ENCODE results near the gene CCDC70.

CCDC70 gene

DNA sequence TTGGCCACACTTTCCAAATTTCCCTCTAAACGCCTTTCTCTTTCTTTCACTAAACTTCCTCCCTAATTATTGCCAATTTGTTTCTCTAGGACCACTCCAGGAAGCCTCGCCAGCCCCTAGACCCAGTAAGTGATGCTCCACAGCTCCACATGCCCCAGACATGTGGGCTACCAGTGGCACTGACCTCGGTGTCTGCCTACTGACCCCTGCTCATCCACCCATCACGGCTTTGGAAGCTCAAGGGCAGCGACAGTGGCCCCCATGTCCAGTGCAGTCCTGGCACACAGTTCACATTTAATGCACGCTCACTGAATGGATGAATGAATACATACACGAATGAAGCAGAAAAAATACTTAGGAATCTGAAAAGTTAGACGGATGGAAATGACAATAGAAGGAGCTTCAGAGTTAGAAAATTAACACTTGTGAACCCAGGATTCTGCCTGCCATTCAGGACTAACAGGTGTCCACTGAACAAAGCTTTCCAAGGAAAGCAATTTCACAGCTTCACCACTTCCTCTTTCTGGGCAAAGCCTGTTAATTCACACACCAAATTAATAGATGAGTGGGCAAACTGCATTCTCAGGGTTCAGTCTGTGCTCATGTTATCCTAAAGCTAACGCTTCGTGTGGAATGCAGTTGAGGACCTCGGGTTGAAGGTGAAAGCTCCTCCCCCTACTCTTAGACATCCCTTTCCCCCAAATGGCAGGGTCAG, 50.9 kb downstream of the CCDC70 start:
- TF ChIP-seq MYC (IDR thresholded peaks at IDR 0.05; ENCODE audit: low read depth, low read length) (no peak), POLR2A (IDR thresholded peaks at IDR 0.05; ENCODE audit: extremely low read depth, insufficient read length) (no peak)
- TF ChIP-seq, protein P1, sequence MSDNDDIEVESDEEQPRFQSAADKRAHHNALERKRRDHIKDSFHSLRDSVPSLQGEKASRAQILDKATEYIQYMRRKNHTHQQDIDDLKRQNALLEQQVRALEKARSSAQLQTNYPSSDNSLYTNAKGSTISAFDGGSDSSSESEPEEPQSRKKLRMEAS (IDR thresholded peaks at IDR 0.05; ENCODE audit: low read depth, low read length): no peak
- TF ChIP-seq, protein P2, sequence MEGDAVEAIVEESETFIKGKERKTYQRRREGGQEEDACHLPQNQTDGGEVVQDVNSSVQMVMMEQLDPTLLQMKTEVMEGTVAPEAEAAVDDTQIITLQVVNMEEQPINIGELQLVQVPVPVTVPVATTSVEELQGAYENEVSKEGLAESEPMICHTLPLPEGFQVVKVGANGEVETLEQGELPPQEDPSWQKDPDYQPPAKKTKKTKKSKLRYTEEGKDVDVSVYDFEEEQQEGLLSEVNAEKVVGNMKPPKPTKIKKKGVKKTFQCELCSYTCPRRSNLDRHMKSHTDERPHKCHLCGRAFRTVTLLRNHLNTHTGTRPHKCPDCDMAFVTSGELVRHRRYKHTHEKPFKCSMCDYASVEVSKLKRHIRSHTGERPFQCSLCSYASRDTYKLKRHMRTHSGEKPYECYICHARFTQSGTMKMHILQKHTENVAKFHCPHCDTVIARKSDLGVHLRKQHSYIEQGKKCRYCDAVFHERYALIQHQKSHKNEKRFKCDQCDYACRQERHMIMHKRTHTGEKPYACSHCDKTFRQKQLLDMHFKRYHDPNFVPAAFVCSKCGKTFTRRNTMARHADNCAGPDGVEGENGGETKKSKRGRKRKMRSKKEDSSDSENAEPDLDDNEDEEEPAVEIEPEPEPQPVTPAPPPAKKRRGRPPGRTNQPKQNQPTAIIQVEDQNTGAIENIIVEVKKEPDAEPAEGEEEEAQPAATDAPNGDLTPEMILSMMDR (IDR thresholded peaks at IDR 0.05; ENCODE audit: low read depth, low read length): no peak
- no peak overlapping the region for H3K4me3 ChIP-seq (ENCODE audit: low read depth, low read length)
- DNase-seq (ENCODE audit: low read depth): peak; percentile 66

- peak; percentile 29 for DNase-seq (ENCODE audit: low read depth)
- TF ChIP-seq, protein P2 (IDR thresholded peaks at IDR 0.05; ENCODE audit: low read depth, low read length): no peak
- TF ChIP-seq POLR2A (IDR thresholded peaks at IDR 0.05; ENCODE audit: extremely low read depth, insufficient read length) (no peak), MYC (IDR thresholded peaks at IDR 0.05; ENCODE audit: low read depth, low read length) (no peak)
- TF ChIP-seq, protein P1 (IDR thresholded peaks at IDR 0.05; ENCODE audit: low read depth, low read length): no peak
- no peak overlapping the region for H3K4me3 ChIP-seq (ENCODE audit: low read depth, low read length)
These were observed 51.8 kb downstream of the CCDC70 start for GRCh38 chr13:51913421-51914136.

DNA sequence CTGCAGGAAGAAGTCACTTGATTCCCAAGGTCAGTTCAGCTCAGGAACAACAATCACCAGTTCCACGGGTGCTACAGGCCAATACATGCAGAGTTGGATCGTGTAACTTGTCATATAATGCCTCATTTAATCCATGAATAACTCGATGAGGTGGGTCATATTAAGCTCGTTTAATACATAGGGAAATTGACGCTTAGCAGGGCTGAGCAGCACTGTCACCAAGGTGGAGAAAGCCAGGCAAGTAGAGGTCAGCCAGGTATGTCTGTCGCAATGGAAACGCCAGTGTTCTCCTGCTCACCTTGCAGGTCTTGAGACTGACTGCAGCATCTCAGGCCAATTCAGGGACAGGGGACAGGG, 52.3 kb downstream of the CCDC70 start:
- DNase-seq (ENCODE audit: low read depth): no peak
- H3K4me3 ChIP-seq (ENCODE audit: low read depth, low read length): no peak overlapping the region
- TF ChIP-seq MYC (IDR thresholded peaks at IDR 0.05; ENCODE audit: low read depth, low read length): no peak
- TF ChIP-seq, protein P1 (IDR thresholded peaks at IDR 0.05; ENCODE audit: low read depth, low read length): no peak
- TF ChIP-seq, protein P2 (IDR thresholded peaks at IDR 0.05; ENCODE audit: low read depth, low read length): no peak
- TF ChIP-seq POLR2A (IDR thresholded peaks at IDR 0.05; ENCODE audit: extremely low read depth, insufficient read length): no peak

Data from NB4 (cell line).